GM21360 (cell line): Measurements from ENCODE around the gene SYTL2.
"Not testable (repeated sequence)": the region's sequence is repeated elsewhere in the genome, so short reads cannot be mapped to it uniquely, and the experiment has no call there.

Experiments
- ATAC-seq: cut with Tn5 transposase; IDR thresholded peaks from one replicate; pipeline ENCODE4 v1.9.1; 2021; ENCODE audit warnings: mild to moderate bottlenecking, moderate library complexity; ENCODE audit not compliant: unreplicated experiment

SYTL2 gene

GRCh38 chr11:85799142-85799541, 11.8 kb downstream of the SYTL2 start:
- ATAC-seq: no peak

GRCh38 chr11:85798361-85798760, 12.6 kb downstream of the SYTL2 start:
- ATAC-seq: no peak

DNA sequence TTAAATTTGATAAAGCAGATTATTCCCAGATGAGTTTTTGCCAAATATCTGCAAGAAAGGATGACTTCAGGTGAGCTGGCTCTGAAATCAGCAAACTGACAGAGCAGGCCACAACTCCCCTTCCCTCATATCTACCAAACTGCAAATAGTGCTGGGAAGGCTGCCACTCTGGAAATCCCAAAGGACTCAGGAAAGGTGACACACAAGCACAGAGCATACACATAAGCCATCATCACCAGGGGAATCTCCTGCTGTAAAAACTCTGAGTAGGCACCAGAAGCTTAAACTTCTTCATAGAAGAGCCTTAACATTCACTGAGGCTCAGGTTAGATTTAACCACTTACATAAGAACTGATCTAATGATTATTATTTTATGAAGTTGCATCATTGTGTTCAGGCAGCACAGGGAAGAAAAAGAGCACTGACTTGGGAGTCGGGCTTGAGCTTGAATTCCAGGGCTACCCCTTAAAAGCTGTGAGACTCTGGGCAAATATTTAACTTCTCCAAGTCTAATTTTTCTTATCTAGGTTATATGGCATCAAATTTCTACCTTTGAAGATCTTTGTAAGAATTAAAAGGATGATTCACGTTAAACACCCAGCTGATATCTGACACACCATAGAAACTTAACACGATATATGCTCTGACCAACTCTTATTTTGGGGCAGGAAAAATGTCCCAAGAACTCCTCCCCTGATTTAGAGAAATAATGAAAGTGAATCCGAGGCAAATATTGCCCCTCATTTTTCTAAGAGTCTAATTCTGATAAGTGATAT, 15.0 kb downstream of the SYTL2 start:
- no peak for ATAC-seq

- ATAC-seq: no peak
These were observed 19.4 kb downstream of the SYTL2 start for GRCh38 chr11:85791409-85791990.

GRCh38 chr11:85787809-85788760, 22.9 kb downstream of the SYTL2 start:
- ATAC-seq: no peak

DNA sequence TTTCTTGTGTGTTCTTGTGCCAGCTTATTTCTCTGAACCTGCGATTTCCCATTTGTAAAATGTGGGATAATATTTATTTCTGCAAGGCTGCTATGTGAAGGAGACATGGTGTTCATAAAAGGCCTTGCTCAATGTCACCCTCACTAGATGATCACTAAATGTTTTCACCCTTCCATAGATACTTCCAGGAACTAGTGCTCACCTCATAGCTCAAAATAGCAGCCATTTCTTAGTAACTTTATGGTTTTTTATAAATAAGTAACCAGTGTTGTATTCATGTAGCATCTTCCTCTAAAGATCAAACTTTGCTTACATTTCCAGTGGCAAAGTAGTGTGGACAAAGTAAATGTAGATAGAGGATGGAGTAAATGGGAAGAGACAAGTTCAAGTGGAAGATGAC, 23.8 kb downstream of the SYTL2 start:
- no peak for ATAC-seq

DNA sequence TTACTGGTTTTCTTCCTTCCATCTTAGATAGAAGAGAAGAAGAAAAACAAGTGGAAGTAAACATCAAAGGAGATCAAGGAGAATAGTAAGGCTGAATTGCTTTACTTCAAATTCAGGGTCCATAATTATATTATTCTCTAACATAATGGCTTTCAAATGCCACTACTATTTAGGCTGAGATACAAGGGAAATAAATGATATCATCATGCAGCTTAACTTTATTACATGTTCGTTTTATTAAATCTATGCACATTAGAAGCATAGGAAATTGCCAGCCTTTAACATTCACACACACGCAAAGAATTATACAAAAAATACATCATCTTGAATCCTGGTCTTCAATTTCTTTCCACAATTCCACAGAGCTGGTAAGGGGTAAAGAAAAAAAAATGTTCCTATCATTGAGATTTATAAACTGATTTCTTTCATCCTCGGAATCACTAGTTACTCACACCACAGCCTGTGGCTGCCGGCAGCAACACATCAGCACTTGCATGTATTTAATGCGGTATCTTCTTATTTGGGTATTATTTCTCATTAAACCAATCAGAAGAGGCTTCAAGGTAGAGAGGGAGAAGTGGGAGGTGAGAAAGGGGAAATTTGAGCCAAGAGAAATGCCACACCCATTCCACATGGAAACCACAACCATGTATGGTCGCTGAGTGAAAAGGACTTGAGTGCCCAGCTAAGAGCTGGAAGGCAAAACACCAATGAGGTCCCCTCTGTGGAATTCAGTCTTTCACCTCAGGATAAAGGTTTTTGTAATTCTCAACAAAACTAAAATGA, 26.3 kb downstream of the SYTL2 start:
- no peak for ATAC-seq

DNA sequence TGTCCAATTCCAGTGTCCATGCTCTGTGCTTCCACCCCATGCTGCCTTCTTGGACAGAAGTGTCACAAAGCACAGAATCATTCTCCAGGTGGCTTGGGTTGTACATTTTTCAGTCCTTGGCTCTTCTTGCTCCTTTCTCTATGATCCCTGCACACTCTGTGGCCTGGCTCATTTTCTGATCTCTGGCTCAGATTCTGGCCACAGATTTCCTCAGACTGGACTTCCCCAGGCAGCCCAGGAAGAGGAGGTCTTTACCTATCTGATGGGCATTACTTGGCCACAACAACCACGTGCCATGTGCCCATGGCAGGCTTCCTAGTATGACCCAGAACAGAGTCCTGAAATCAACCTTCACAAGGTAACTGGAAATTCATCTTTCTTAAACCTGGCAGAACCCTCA, 27.2 kb downstream of the SYTL2 start:
- no peak for ATAC-seq

- ATAC-seq: not testable (repeated sequence)
These were observed 30.0 kb downstream of the SYTL2 start for GRCh38 chr11:85780780-85781517.

DNA sequence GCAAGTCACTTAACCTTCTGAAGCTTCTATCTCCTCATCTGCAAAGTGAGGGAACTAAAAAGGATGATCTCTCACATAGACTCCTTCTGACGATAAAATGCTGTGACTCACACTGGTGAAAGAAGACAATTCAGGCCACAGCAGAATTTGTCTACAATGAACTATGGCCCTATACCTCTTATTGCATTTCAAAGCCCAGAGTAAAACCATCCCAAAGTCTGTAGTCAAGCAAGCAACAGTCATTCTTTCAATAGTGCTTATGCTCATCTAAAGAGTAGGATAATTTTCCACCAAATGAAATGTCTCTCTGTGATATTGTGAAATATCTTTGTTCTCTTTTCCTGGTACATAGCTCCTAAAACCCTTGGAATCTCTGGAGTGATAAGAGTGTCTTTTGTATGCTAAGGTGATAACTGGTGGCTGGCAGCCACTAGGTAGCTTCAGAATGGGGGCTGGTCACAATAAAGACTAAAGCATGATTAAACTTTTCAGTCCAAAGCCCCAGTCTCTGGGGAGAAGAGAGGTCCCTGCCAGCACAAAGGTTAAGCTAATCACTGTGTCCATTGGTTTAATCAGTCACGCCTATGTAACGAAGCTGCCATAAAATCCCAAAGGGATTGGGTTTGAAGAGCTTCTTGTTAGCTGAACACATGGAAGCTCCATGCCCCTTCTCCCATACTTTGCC, 30.8 kb downstream of the SYTL2 start:
- ATAC-seq: no peak

DNA sequence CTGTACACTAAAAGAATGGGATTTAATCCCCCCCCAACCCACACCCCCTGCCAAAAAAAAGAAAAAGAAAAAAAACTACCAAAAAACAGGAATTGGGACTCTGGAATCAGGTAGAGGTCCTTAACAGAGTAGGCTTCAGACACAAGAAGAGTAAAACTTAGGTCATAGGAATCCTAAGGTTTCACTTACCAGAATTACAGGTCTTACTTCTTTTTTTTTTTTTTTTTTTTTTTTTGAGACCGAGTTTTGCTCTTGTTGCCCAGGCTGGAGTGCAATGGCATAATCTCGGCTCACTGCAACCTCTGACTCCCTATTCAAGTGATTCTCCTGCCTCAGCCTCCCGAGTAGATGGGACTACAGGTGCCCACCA, 33.4 kb downstream of the SYTL2 start:
- ATAC-seq: not testable (repeated sequence)

DNA sequence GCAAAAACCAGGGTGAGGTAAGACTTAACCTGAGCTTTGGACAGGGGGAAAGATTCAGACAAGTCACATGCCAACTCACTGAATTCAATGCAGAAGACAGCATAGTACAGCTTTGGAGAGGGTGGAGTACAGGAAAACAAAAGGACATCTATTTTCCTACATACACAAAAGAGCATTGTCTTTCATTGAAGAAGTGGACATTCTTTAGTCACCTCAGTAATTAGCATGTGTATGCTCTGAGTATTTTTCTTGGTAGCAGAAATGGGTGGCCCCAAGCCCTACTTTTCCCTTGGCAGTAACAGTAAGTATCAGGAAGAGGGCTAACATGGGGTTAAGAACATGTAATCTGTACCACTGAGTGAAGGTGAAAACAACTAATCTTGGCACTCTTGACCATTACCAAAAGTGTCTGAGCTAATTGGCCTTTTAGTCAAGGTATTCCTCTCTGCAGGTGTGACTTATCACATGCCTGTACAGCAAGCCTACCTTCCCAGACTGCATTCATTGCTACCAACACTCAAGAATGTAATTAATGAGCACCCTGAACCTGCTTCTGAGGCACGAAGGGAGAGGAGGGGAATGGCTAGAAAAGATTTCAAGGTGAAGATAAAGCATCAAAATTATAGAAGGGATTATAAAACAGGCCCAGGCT, 33.9 kb downstream of the SYTL2 start:
- ATAC-seq: no peak

- no peak for ATAC-seq
These were observed 36.5 kb downstream of the SYTL2 start for GRCh38 chr11:85774256-85775101.

DNA sequence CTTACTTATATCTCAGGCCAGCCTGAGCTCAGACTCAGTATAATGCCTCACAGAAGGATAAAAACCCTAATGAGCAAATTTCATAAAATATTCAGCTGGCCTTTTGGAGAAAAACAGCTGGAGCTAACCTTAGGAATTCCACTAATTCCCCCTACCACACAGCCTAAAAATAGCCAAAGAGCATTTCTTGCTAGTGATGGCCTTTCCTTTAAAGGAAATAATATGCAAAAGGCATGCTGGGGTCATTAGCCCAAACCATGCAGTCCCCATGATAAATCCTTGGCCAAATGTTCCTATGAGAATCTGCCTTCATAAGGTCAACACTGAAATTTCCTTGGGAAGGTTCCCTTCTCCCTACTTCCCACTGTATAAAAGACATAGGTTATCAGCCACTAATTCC, 38.2 kb downstream of the SYTL2 start:
- no peak for ATAC-seq

GRCh38 chr11:85771568-85771967, 39.4 kb downstream of the SYTL2 start:
- no peak for ATAC-seq

DNA sequence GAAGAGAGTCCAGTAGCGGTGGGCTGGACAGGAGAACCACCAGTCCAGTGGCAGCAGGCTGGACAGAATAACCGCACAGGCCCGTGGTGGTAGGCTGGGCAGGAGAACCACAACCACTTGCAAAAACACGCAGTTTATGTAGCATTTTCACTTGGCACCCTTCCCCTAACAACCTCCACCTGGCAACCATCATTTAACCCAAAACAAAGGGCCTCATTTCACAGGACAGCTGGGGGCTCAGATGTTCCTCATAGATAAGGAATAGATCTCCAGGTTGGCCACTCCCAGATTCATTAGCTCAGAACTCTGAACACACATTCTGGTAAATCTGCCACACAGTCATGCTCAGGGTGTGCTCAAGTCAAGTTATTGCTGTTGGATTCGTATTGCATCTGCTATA, 41.2 kb downstream of the SYTL2 start:
- no peak for ATAC-seq

DNA sequence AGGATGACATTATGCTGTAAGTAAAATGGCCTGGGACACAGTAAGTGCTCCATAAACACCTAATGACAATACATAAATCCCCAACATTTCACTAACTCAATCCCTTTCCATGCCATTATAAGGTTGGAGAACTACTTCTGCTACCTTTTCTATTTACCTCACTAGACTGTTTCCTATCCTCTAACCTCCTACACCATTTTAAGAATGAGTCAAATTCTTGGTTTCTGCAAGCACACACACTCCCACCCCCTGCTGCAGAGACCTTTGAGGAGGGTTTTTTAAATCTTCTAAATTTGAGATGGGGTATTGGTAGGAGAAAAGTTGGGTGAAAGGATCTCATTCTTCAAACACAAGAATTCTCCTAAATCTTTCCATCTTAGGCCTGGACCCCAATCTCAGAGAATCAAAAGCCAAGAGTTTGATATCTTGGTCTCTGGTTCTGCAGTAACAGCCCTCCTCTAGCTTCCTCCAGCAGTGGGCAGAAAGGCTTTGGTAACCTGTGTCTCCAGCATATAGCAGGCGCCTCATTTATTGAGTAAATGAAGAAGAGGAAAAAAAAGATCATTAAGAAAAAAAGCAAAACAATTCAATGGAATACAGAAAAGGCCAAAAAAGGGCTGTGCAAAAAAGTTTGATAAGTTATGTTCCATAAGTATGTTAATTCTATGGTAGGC, 42.3 kb downstream of the SYTL2 start:
- ATAC-seq: no peak
